Measurements from ENCODE around the gene OR4K1.
"Not testable (repeated sequence)": the region's sequence is repeated elsewhere in the genome, so short reads cannot be mapped to it uniquely, and the experiment has no call there.

The OR4K1 gene

DNA sequence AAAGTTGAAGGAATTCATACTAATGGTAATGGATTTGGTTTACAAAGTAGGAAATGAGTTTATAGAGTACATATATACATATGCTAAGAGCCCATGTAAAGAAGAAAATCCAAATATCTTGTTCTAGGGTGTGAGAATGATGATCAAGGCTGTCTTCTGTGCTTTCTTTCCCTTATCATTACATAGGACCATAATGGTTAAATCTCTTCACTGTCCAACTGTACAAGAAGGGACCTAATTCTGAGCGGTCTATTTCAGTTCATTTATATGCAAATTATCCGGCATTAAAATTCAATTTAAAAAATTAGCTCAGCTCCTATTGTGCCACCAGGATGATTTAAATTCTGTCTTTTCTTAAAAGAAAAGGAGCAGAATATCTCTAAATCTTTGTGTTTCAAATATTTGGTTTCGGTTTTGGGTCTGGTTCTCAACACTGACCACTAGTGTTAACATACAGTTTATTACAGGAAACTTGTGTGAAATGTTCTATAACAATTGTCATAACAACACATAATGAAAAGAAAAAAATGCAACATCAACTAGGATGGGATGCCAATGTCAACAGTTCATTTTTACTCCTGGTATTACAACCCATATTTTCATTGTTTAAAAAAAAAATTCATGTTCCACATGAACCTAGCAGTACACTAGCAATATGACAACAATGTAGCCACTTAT lies 16.8 kb downstream of the OR4K1 start:
- no peak overlapping the region for H3K9ac ChIP-seq (ENCODE audit: low read length)
- no peaks in the 10 kb centered on the region for H3K36me3 ChIP-seq (ENCODE audit: insufficient read depth, low read length)
- no peak overlapping the region for H3K27ac ChIP-seq (ENCODE audit: low read depth, low read length)

GRCh38 chr14:19949218-19949617 lies 18.5 kb downstream of the OR4K1 start:
- H3K9me3 ChIP-seq (ENCODE audit: low read length): no peaks in the 10 kb centered on the region
- H3K9ac ChIP-seq (ENCODE audit: low read length): no peak overlapping the region
- no peaks in the 10 kb centered on the region for H3K36me3 ChIP-seq (ENCODE audit: insufficient read depth, low read length)
- no peak overlapping the region for H3K27ac ChIP-seq (ENCODE audit: low read depth, low read length)
- no peaks in the 10 kb centered on the region for H3K27me3 ChIP-seq (ENCODE audit: control insufficient read depth in 1 of 2, insufficient read depth in 2 of 2, low read length in 2 of 2)
- H3K4me3 ChIP-seq (ENCODE audit: low read depth in 1 of 2, low read length in 2 of 2): no peak overlapping the region
- H3K4me1 ChIP-seq (ENCODE audit: insufficient read depth, low read length): no peaks in the 10 kb centered on the region

More for the DNA sequence above, 16.8 kb downstream of the OR4K1 start:
- no peaks in the 10 kb centered on the region for H3K27me3 ChIP-seq (ENCODE audit: control insufficient read depth in 1 of 2, insufficient read depth in 2 of 2, low read length in 2 of 2)
- H3K9me3 ChIP-seq (ENCODE audit: low read length): no peaks in the 10 kb centered on the region
- H3K4me3 ChIP-seq (ENCODE audit: low read depth in 1 of 2, low read length in 2 of 2): no peak overlapping the region
- no peaks in the 10 kb centered on the region for H3K4me1 ChIP-seq (ENCODE audit: insufficient read depth, low read length)

DNA sequence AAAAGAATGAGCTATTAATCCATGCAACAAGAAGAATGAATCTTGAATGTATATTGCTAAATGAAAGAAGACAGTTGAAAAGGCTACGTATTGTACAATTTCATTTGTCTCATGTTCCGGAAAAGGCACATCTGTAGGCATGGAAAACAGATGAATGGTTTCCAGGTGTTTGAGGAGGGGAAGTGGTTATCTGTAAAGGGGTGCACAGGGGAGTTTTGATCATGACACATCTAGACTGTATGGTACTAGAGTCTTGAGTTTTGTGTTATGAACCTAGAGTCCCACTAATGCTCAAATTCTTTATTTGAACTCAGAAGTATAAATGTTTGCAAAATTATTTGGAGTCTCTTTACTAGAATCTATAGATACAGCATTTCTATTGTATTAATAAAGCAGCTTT lies 39.0 kb downstream of the OR4K1 start:
- H3K27ac ChIP-seq (ENCODE audit: low read depth, low read length); H3K4me1 ChIP-seq (ENCODE audit: insufficient read depth, low read length); H3K9ac ChIP-seq (ENCODE audit: low read length); H3K4me3 ChIP-seq (ENCODE audit: low read depth in 1 of 2, low read length in 2 of 2); H3K27me3 ChIP-seq (ENCODE audit: control insufficient read depth in 1 of 2, insufficient read depth in 2 of 2, low read length in 2 of 2); H3K9me3 ChIP-seq (ENCODE audit: low read length); H3K36me3 ChIP-seq (ENCODE audit: insufficient read depth, low read length): not testable (repeated sequence)

DNA sequence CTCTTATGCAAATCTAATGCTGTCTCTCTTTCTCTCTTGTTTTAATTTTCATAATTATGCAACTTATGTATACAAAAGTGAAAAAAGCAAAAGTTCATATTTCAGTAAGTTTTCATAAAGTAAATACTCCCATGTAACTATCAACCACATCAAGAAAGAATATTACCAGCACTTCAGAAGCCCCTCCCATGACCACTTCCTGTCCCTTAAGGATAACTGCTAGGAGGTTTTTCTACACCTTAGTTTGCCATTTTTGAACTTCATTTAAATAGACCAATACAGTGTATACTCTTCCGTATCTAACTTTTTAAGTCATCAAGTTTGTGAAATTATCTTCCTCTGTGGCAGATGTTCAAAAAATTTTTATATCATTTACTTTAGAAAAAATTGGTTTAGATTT lies 44.1 kb downstream of the OR4K1 start:
- Histone ChIP-seq H3K9ac (ENCODE audit: low read length) (no peak overlapping the region), H3K4me3 (ENCODE audit: low read depth in 1 of 2, low read length in 2 of 2) (no peak overlapping the region), H3K9me3 (ENCODE audit: low read length) (no peaks in the 10 kb centered on the region), H3K27ac (ENCODE audit: low read depth, low read length) (no peak overlapping the region), H3K36me3 (ENCODE audit: insufficient read depth, low read length) (no peaks in the 10 kb centered on the region), H3K4me1 (ENCODE audit: insufficient read depth, low read length) (no peaks in the 10 kb centered on the region), H3K27me3 (ENCODE audit: control insufficient read depth in 1 of 2, insufficient read depth in 2 of 2, low read length in 2 of 2) (no peaks in the 10 kb centered on the region)

DNA sequence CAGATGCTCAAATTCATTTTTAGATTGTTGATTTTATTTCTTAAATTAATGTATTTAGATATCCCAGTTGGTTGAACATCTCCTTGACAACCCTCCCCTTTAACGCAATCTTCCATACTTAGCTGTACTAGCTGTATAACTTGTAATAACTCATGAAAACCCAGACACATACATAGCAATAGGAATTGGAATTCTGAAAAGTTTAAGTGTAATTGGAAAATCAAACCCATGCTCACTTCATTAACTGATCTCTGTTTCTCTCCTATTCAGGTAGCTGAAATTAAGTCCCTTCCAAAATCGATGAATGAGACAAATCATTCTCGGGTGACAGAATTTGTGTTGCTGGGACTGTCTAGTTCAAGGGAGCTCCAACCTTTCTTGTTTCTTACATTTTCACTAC lies 44.6 kb downstream of the OR4K1 start, which contains the start of gene OR4K15:
Gene OR4K15, plus strand, starts transcription at position 301 of the 400 bp plus-strand sequence. Its CDS starts 0 bp downstream, at position 301.
- Histone ChIP-seq H3K27me3 (ENCODE audit: control insufficient read depth in 1 of 2, insufficient read depth in 2 of 2, low read length in 2 of 2) (no peaks in the 10 kb centered on the region), H3K9me3 (ENCODE audit: low read length) (no peaks in the 10 kb centered on the region), H3K36me3 (ENCODE audit: insufficient read depth, low read length) (no peaks in the 10 kb centered on the region), H3K27ac (ENCODE audit: low read depth, low read length) (no peak within 1 kb of the TSS), H3K4me3 (ENCODE audit: low read depth in 1 of 2, low read length in 2 of 2) (no peak within 1 kb of the TSS), H3K9ac (ENCODE audit: low read length) (no peak within 1 kb of the TSS), H3K4me1 (ENCODE audit: insufficient read depth, low read length) (no peaks in the 10 kb centered on the region)
